H1 (cell line): ENCODE data around the gene AIMP1. TPM values are rescaled to one million over a fixed set of nuclear protein-coding genes. Genes with fewer than 3 reads are reported as not detected.
A peak's percentile ranks its signal among the peaks of the same experiment; 100 is the strongest.
"Not testable (repeated sequence)": the region's sequence is repeated elsewhere in the genome, so short reads cannot be mapped to it uniquely, and the experiment has no call there.

Experiments used
- CTCF ChIA-PET: fragments of 300-600 bp; sonication (Branson Sonifier 250); formaldehyde crosslinking; loops from one replicate; lab custom pipeline; 2021; ENCODE audit not compliant: partially characterized antibody; lab: Charles Lee
- POLR2A ChIA-PET: fragments of 300-600 bp; sonication (Branson Sonifier 250); formaldehyde crosslinking; loops from one replicate; lab custom pipeline; 2021; ENCODE audit warnings: inconsistent platforms; ENCODE audit not compliant: partially characterized antibody; lab: Charles Lee
- DNase-seq, 2 experiments: peaks; one replicate each; pipeline versions ENCODE4 v3.0.0 to v3.0.0-alpha.2; 2010 to 2022; ENCODE audit warnings: low spot score in 2 of 2, low read depth in 1 of 2, mixed read lengths in 1 of 2
- FAIRE-seq: peaks from 2 replicates; lab custom pipeline; 2011; peaks lifted over from hg19 to GRCh38; lab: Jason Lieb, UNC
- H2AFZ ChIP-seq: 2 replicates; pipeline ENCODE4 v1.8.1; 2012; ENCODE audit warnings: low read length, inconsistent platforms
- H2AK5ac ChIP-seq: 2 replicates; pipeline ENCODE4 v1.6.1; 2013; ENCODE audit warnings: low read depth, low read length
- H2BK120ac ChIP-seq: replicated peaks from 2 replicates; pipeline ENCODE3; 2013; ENCODE audit warnings: low read depth, low read length, inconsistent platforms
- H2BK12ac ChIP-seq: 2 replicates; pipeline ENCODE4 v1.6.1; 2013; ENCODE audit warnings: low read depth, low read length
- H2BK15ac ChIP-seq: 2 replicates; pipeline ENCODE4 v1.6.1; 2013; ENCODE audit warnings: low read length
- H2BK20ac ChIP-seq: 2 replicates; pipeline ENCODE4 v1.6.1; 2013; ENCODE audit warnings: low read length
- H2BK5ac ChIP-seq: 2 replicates; pipeline ENCODE4 v1.6.1; 2013; ENCODE audit warnings: low read depth, low read length
- H3K14ac ChIP-seq: 2 replicates; pipeline ENCODE4 v1.6.1; 2013; ENCODE audit warnings: inconsistent platforms; ENCODE audit not compliant: insufficient read length
- H3K18ac ChIP-seq: 2 replicates; pipeline ENCODE4 v1.6.1; 2013; ENCODE audit warnings: low read length; ENCODE audit errors: extremely low read depth
- H3K23ac ChIP-seq: 2 replicates; pipeline ENCODE4 v1.6.1; 2013; ENCODE audit warnings: inconsistent platforms; ENCODE audit not compliant: insufficient read length
- H3K23me2 ChIP-seq: 2 replicates; pipeline ENCODE4 v1.6.1; 2013; ENCODE audit warnings: low read depth, low read length
- H3K27ac ChIP-seq: 2 replicates; pipeline ENCODE4 v1.6.1; 2011; ENCODE audit warnings: low read depth, low read length, inconsistent platforms
- H3K27me3 ChIP-seq, 4 experiments: replicated peaks in 1 of 4; 1 replicate in 1 of 4; 2 replicates in 3 of 4; pipeline versions ENCODE4 v1.6.1 to v1.8.1; 2011 to 2013; ENCODE audit warnings: low read length in 3 of 4, mild to moderate bottlenecking in 3 of 4, inconsistent platforms in 2 of 4, mixed read lengths in 2 of 4, moderate library complexity in 1 of 4; ENCODE audit not compliant: control insufficient read depth in 3 of 4, insufficient read depth in 3 of 4; ENCODE audit errors: extremely low read depth in 1 of 4
- H3K36me3 ChIP-seq, 4 experiments: 2 replicates each; pipeline versions ENCODE4 v1.6.1 to v1.8.1; 2011 to 2013; ENCODE audit warnings: mild to moderate bottlenecking in 4 of 4, low read length in 3 of 4, moderate library complexity in 2 of 4, control low read depth in 1 of 4, inconsistent platforms in 1 of 4; ENCODE audit not compliant: insufficient read depth in 4 of 4, control insufficient read depth in 2 of 4
- H3K4ac ChIP-seq: replicated peaks from 2 replicates; pipeline ENCODE3; 2013; ENCODE audit warnings: low read length, low read depth, mixed read lengths, inconsistent platforms; ENCODE audit not compliant: insufficient read length
- H3K4me1 ChIP-seq, 4 experiments: replicated peaks in 1 of 4; 1 replicate in 1 of 4; 2 replicates in 3 of 4; pipeline versions ENCODE4 v1.6.1 to v1.8.1; 2011 to 2013; ENCODE audit warnings: low read length in 3 of 4, inconsistent platforms in 2 of 4, mixed read lengths in 1 of 4; ENCODE audit not compliant: insufficient read depth in 4 of 4, control insufficient read depth in 3 of 4
- H3K4me2 ChIP-seq, 2 experiments: 2 replicates each; pipeline versions ENCODE4 v1.6.1 to v1.8.1; 2011 to 2013; ENCODE audit warnings: low read depth in 2 of 2, low read length in 2 of 2, control low read depth in 1 of 2, inconsistent platforms in 1 of 2, mild to moderate bottlenecking in 1 of 2; ENCODE audit not compliant: insufficient read depth in 1 of 2
- H3K4me3 ChIP-seq, 4 experiments: fragments of 200-600, 300-600 bp in 1 of 4; sonication (generic), shearing (Covaris generic), sonication (Bioruptor Twin) in 1 of 4; 2 replicates each; pipeline versions ENCODE4 v1.5.1 to v1.8.1; 2011 to 2016; ENCODE audit warnings: low read length in 4 of 4, low read depth in 3 of 4, control low read depth in 2 of 4, inconsistent platforms in 2 of 4, mild to moderate bottlenecking in 2 of 4, mixed read lengths in 1 of 4, moderate library complexity in 1 of 4; ENCODE audit not compliant: insufficient read depth in 2 of 4; ENCODE audit errors: extremely low read depth in 1 of 4
- H3K56ac ChIP-seq: replicated peaks from 2 replicates; pipeline ENCODE3; 2013; ENCODE audit warnings: low read depth, mild to moderate bottlenecking, mixed read lengths, low read length, inconsistent platforms; ENCODE audit not compliant: insufficient read length
- H3K79me1 ChIP-seq: 2 replicates; pipeline ENCODE4 v1.6.1; 2013; ENCODE audit warnings: low read depth, low read length, control low read depth
- H3K79me2 ChIP-seq, 2 experiments: 2 replicates each; pipeline versions ENCODE4 v1.6.1 to v1.8.1; 2012 to 2013; ENCODE audit warnings: low read length in 2 of 2, mild to moderate bottlenecking in 2 of 2, inconsistent platforms in 1 of 2; ENCODE audit not compliant: insufficient read depth in 2 of 2, control insufficient read depth in 1 of 2
- H3K9ac ChIP-seq, 4 experiments: replicated peaks in 1 of 4; 1 replicate in 1 of 4; 2 replicates in 3 of 4; pipeline versions ENCODE4 v1.6.1 to v1.8.1; 2011 to 2013; ENCODE audit warnings: low read depth in 3 of 4, low read length in 3 of 4, control low read depth in 2 of 4, mild to moderate bottlenecking in 2 of 4, moderate library complexity in 2 of 4, inconsistent platforms in 1 of 4; ENCODE audit errors: extremely low read depth in 1 of 4
- H3K9me3 ChIP-seq, 2 experiments: 2 replicates each; pipeline versions ENCODE4 v1.6.1 to v1.8.1; 2012 to 2013; ENCODE audit warnings: mild to moderate bottlenecking in 2 of 2, moderate library complexity in 2 of 2, control low read depth in 1 of 2, inconsistent platforms in 1 of 2, low read depth in 1 of 2, low read length in 1 of 2, mixed read lengths in 1 of 2; ENCODE audit not compliant: insufficient read depth in 2 of 2
- H4K20me1 ChIP-seq, 2 experiments: replicated peaks in 1 of 2; 2 replicates each; pipeline versions ENCODE3 to v1.8.1; 2011 to 2013; ENCODE audit warnings: inconsistent platforms in 2 of 2, low read length in 2 of 2, mild to moderate bottlenecking in 1 of 2; ENCODE audit not compliant: insufficient read depth in 2 of 2, control insufficient read depth in 1 of 2
- H4K5ac ChIP-seq: 2 replicates; pipeline ENCODE4 v1.6.1; 2013; ENCODE audit warnings: low read length, low read depth, mixed read lengths, inconsistent platforms; ENCODE audit not compliant: insufficient read length
- H4K8ac ChIP-seq: 2 replicates; pipeline ENCODE4 v1.8.0; 2013; ENCODE audit warnings: mild to moderate bottlenecking, moderate library complexity, low read length, inconsistent platforms; ENCODE audit not compliant: insufficient read depth; ENCODE audit errors: extremely low read depth
- H4K91ac ChIP-seq: replicated peaks from 2 replicates; pipeline ENCODE3; 2013; ENCODE audit warnings: low read length, mixed read lengths, inconsistent platforms; ENCODE audit not compliant: insufficient read length
- WGBS, 2 experiments: shearing (Covaris generic) in 1 of 2; methylation state at CpG; one replicate each; pipeline versions ENCODE4 v1.1.6 to v1.1.7; 2013 to 2015; ENCODE audit warnings: low lambda C conversion rate in 2 of 2, mixed read lengths in 2 of 2, inconsistent platforms in 1 of 2, low coverage in 1 of 2, missing lambda C conversion rate in 1 of 2; ENCODE audit not compliant: insufficient replicate concordance in 2 of 2, insufficient coverage in 1 of 2, insufficient read length in 1 of 2; ENCODE audit errors: extremely low coverage in 1 of 2, missing lambda C conversion rate in 1 of 2; 5-methylcytosine and 5-hydroxymethylcytosine counted together
- polyA plus RNA-seq, 7 experiments: library from polyadenylated mRNA; depleted of rRNA in 3 of 7; stranded (reverse) in 5 of 7; unstranded in 2 of 7; fragments of >200 nt in 5 of 7; fragments of 200-250 nt in 2 of 7; gene quantifications; 1 replicate in 5 of 7; 2 replicates in 1 of 7; 4 replicates in 1 of 7; pipeline versions ENCODE4 v1.2.1 to v1.2.3, GENCODE V29; 2011 to 2013; ENCODE audit warnings: missing spikeins in 2 of 7, mixed read lengths in 2 of 7
- total RNA-seq: library from RNA; stranded (reverse); fragmentation: NEBNext Ultra II Directional; extraction: Animal tissue kit (Norgen Biotek cat#: 25700); gene quantifications from 2 replicates; pipeline ENCODE4 v1.2.1, GENCODE V29; 2021

AIMP1 gene
- total and polyA plus RNA-seq, 2 of the 8 experiments (the other 6 are each of a cell fraction or from before 2014, with no cell fraction given), result 7.9 to 54.6 TPM

- H2BK120ac ChIP-seq, H3K4ac ChIP-seq, H3K9ac ChIP-seq, H2AK5ac ChIP-seq, DNase-seq, H2BK20ac ChIP-seq, H4K5ac ChIP-seq, H3K14ac ChIP-seq, H3K9me3 ChIP-seq, H3K79me2 ChIP-seq, H4K91ac ChIP-seq, H3K4me1 ChIP-seq, H3K27me3 ChIP-seq, H2BK12ac ChIP-seq, H3K56ac ChIP-seq, H3K4me3 ChIP-seq, H3K18ac ChIP-seq, H3K4me2 ChIP-seq, CTCF ChIA-PET, H4K8ac ChIP-seq, H3K27ac ChIP-seq, H2BK15ac ChIP-seq, H3K79me1 ChIP-seq, H3K36me3 ChIP-seq, H3K23me2 ChIP-seq, H2AFZ ChIP-seq, H3K23ac ChIP-seq, POLR2A ChIA-PET, H4K20me1 ChIP-seq, H2BK5ac ChIP-seq: not testable (repeated sequence)
- FAIRE-seq, result peak; percentile 74
- 92% methylated on average over 2 of the region's 4 CpGs; no CpG with 5 or more reads in 1 of the 2 experiments for WGBS, 2 experiments
Measured at GRCh38 chr4:106398898-106399297, 82.5 kb downstream of the AIMP1 start.

Other genes with a start within 250 kb of the AIMP1 start
- gene TBCK, start 341 bp upstream of the AIMP1 start, total RNA-seq, result 16.0 and 18.7 TPM in 2 replicates
- 10.2 and 10.5 TPM in 2 replicates for gene TBCK, start 341 bp upstream of the AIMP1 start, polyA plus RNA-seq (2011; rRNA removed)
- not detected in 2 replicates for gene GIMD1, start 52.2 kb downstream of the AIMP1 start, total RNA-seq
- not detected in 2 replicates for gene GIMD1, start 52.2 kb downstream of the AIMP1 start, polyA plus RNA-seq (2011; rRNA removed)